ENCODE data around the gene VPS36.
"Not testable (repeated sequence)": the region's sequence is repeated elsewhere in the genome, so short reads cannot be mapped to it uniquely, and the experiment has no call there.

Gene VPS36

DNA sequence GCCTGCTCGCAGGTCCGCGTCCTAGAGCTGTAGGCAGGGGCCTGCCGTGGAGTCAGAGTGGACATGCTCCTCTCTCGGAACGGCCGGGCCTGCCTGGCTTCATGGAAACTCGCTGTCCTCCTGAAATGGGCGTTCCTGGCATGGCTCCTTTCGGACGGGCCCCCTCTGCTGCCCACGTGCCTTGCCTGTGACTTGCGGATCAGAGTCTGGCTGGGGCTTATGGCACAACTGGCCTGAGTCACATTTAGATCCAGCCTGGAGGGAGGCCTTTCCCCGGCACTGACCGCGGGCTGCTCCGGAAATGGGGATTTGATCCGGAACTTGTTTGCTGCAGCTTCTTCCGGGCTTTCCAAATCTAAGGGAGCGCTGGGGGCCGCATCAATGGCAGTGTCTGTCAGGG, 72.5 kb downstream of the VPS36 start:
- no peak for DNase-seq (ENCODE audit: low read depth)

DNA sequence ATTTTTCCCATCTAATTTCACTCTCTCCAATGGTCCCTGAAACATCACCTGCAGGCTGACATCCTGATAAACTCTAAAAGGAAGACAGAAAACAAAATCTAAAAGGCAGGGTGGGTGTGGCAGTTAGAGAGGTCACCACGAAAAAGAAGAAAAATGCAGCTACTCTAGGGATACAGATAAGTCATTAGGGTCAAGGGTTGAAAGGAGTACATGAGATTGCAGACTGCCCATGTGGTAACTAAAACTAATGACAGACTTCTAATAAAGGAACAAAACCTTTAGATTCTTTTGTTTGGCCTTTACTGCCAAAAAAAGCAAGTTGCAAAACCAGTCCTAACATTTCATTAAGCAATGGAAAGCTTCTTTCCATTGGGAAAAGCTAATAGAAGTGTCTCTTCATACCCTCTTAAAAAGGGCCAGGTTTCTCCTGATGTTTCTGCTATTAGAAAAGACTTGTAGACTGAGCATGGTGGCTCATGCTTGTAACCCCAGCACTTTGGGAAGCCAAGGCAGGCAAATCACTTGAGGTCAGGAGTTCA, 75.5 kb downstream of the VPS36 start:
- DNase-seq (ENCODE audit: low read depth): no peak

DNA sequence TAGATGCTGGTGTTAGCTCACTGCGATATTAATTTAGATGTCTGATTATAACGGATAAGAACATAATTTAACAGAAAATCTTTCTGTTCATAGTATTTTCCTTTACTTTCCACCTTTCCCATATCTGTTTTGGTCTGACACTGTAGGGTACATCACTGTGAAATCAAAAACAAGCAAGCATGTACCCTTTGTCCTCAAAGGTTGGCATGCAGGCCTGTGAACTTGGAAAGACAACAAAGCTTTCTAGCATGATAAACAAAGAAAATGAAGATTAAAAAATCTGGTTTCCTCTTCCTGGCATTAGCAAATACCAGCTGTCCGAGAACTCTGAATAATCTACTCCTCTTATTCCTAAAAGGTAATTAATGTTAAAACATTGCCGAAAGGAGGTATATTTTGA, 76.0 kb downstream of the VPS36 start:
- no peak for DNase-seq (ENCODE audit: low read depth)

DNA sequence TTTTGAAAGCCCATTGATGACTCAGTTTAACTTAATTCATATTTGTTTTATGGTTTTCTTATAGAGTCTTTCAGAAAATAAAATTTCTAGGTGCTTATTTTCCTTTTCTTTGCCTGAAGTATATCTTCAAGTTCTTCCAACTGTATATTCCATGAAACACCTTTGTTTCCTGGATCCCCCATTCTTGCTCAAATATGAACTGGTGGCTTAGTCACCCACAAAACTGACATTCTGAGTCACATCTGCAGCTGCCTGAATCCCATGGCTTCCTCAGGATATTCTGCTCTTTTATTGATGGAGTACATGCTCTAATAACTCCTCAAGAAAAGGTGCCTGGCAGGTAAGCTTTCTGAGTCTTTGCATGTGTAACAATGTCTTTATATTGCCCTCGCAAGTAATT, 77.2 kb downstream of the VPS36 start:
- DNase-seq (ENCODE audit: low read depth): not testable (repeated sequence)

DNA sequence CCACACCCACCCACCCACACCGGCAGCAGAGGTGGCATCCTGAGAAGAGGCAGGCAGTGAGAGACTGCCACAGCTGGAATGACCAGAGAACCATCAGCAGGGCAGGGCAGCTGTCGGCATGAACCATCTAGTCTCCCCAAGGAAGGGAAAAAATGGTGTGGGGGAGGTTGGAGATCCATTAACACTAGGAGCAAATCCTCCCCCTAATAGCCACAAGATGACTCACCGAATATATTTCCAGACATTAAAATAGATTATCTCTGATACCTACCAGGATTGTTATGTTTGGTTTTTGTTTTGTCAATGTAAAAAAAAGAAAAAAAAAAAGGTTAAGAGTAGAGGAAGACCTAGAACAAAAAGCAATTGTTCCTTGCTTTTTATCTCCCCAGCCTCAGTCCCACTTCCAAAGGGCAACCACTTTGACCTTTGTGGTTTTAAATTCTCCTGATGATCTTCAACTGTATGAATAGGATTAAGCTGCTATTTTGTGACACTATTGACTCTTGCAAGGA, 78.6 kb downstream of the VPS36 start:
- no peak for DNase-seq (ENCODE audit: low read depth)

DNA sequence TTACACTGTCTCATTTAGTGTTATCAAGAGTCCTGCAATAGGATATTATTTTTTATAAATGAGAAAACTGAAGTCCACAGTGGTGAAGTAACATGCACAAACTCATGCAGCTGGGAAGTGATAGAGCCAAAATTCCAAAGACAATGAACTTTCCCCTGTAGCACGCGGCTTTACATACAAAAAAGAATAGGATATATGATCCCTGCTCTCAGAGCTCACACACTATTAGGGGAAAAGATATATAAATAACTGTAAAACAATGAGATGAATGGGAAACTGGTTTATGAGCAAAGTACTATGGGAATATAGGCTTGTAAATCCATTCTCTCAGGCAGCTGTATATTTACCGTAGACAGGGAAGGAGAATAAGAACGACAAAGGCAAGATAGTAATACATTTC, 84.1 kb downstream of the VPS36 start:
- DNase-seq (ENCODE audit: low read depth): no peak
